Endometrium (tissue), 2 donors: ENCODE results near the gene ZFX.
"Not testable (repeated sequence)": the region's sequence is repeated elsewhere in the genome, so short reads cannot be mapped to it uniquely, and the experiment has no call there.

Source experiments
- FAIRE-seq: peaks from 2 replicates; lab custom pipeline; 2012; peaks lifted over from hg19 to GRCh38; lab: Jason Lieb, UNC
- donor health status: control.
- donor health status: control.

The ZFX gene

GRCh38 chrX:24149351-24150050 is at the start of gene ZFX:
Gene ZFX (plus strand): TSS chrX:24149729. CDS start chrX:24172743, 23,014 bp downstream.
- no peak for FAIRE-seq

DNA sequence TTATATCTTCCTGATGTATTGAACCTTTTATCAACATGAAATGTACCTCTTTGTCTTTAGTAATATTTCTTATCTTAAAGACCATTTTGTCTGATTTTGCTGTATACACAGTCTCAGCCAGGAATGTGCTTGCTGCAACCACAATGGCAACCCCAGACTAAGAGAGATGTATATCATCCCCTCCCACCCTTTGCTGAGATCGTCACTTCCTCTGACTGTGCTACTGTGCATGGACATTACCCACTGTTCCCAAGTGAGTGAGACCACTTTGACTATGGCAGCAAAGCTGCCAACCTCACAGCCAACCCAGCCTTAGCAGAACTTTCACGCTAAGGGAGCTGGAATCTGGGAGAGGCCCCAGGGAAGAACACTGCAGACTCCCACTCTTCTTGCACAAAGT is 48.8 kb upstream of the ZFX start:
- FAIRE-seq: no peak

DNA sequence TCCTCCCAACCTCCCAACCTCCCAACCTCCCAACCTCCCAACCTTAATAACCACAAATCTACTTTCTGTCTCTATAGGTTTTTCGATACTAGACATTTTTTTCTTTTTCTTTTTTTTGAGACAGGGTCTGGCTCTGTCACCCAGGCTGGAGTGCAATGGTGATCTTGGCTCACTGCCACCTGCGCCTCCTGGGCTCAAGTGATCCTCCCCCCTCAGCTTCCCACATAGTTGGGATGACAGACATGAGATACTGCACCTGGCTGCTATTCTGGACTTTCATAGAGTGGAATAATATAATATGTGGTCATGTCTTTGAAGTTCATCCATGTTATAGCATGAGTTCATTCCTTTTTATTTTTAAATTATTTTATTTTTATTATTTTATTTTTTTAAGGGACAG is 39.5 kb upstream of the ZFX start:
- FAIRE-seq: no peak

- no peak for FAIRE-seq
Observed at GRCh38 chrX:24113181-24113580, 36.3 kb upstream of the ZFX start.

- no peak for FAIRE-seq
Observed at GRCh38 chrX:24117258-24117657, 32.3 kb upstream of the ZFX start.

DNA sequence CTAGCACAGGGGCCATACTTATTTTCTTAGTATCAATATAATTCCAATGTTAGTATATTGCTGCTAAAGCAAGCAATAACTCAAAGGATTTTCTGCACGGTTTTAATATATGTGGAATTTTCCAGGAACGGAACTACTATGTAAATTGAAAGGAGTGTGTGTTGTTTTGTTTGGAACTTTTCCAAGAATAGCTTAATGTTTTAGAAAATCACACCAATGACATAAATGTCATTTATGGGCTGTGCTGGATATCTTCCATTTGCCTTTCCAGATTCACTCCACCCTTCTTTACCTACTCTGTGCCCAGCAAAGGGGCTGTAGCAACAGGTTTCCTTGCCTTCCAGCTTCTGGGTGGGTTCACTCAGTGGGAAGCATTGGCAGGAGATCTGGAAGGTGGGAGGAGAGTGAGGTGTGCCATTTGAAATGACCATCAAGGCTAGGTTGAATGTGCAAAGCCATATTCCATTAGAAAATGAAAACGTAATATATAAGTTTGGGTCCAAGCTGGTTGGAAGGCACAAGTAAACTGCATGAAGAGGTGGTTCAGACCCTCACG is 25.2 kb upstream of the ZFX start:
- FAIRE-seq: no peak

DNA sequence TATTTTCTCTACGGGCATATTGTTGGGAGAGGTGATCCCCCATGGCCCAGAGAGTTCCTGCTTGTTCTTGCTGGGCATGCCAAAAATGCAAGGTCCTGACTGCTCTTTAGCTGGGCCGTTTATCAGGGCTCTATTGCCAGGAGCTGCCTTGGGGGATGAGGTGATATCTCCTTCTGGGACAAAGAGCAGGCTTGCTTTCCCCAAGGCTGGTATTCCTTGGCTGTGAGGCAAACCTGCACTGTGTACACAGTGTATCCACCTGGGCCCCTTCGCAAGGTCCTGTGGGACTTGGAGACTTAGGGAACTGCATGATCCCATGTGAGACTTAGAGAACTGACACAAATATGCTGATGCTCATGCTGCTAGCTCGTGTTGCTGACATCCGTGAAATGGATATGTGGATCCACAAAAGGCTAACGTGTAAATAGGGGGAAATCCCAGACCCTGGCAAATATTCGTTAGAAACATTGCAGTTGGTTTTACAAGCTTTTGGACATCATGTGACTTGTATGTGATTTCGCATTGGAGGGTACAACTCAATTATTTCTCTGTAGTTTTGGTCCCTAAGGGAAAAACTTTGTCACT is 24.4 kb upstream of the ZFX start:
- FAIRE-seq: no peak

GRCh38 chrX:24131476-24131875 is 18.1 kb upstream of the ZFX start:
- FAIRE-seq: no peak

DNA sequence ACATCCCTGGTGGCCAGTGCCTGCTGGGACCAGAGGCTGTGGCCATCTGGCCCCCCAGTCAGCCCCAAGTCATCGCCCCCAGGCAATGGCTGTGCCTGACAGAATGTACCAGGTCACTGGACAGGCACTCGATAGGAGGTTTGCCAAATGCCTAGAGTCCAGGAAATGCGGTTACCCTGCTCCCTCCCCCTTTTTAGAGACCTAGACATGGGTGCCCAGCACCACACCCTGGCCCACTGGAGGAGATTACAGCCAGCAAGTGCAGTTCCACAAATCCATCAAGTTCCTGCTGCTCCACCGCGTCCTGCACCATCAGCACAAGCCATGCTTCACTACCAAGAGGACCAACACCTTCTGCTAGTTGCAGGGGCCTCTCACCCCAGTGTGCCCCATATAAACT is 16.2 kb upstream of the ZFX start:
- FAIRE-seq: no peak

DNA sequence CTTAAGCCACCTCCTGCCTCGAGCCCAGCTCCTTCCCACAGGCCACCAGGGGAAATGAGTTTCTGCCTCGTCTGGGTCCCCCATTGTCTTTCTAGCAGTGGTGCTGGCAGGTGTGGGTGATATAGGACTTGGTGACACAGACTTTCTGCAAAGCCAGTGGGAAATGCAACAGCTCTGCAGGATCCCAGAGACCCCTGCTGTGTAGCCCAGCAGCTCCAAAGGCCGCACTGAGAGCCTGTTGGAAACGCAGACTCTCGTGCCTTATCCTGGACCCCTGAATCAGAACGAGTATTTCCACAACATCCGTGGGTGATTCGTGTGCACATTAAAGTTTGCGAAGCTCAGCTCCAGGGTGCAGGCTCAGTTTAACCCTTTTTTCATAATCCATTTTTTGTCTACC is 13.8 kb upstream of the ZFX start:
- not testable (repeated sequence) for FAIRE-seq

- FAIRE-seq: no peak
Observed at GRCh38 chrX:24137192-24137591, 12.3 kb upstream of the ZFX start.

- not testable (repeated sequence) for FAIRE-seq
Observed at GRCh38 chrX:24143982-24144381, 5.5 kb upstream of the ZFX start.

- no peak for FAIRE-seq
Observed at GRCh38 chrX:24144528-24144927, 5.0 kb upstream of the ZFX start.

DNA sequence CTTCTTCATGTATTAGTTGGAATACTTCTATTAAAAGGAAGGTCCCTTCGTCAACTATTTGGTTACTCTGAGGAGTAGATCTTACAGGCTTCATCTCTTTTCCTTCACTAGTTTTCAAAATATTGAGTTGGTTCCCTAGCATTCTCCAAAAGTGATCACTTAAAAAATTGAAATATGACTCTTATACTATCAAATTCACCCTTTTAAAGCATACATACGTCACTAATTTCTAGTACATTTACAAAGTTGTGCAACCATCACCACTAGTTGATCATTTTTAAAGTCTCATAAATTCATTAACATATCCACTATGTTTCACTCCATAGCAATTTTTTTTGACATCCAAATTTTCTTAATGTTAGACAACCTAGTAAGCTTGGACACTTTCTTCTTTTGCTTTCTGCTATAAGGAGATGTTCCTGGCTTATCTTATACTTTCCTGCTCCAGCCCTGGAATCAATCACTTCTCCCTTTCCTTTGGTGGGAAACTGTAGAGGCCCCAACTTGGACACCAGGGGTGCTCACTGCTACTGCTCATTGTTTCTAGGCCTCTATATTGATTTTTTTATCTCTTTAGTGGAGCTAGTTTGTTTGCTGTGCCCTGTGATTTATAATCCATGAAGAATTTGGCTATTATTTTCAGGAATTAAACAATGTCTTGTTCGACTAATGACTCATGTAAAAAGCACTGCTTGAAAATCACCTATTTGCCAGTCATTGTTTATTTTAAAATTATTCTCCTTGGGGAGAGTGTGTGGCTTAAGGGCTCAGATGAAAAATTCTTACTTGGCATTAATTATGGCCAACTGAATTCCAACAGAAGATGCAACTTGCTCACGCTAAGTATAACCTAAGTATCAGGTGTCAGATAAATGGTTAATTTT is 4.0 kb upstream of the ZFX start:
- FAIRE-seq: no peak

DNA sequence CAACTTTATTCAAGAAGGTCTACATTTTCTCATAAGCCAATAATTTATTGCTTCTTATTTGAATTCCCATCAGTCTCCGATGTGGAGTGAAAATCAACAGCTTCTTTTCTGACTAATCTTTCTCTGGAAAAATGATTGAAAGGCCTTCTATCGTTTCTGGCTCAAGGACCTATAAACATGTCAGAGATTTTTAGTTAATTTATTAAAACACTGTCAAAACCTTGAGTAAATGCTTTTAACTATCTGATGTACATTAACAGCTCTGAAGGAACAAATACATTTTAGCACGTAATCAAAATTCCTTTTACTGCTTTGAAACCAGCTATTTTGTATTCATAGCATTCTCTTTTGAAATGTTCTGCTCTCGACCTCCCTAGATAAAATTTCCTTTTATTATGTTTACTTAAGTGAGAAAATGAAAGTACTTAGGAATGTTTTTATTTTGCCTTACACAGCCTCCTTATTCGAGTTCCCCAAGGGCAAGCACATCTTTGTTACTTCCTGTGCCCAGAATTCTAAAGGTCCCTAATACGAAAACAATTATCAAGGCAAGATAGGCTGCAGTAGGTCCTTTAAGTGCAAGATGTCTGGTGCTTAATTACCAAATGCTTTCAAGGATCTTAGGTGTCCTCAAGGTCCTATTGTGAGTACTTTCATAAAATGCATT is 3.1 kb upstream of the ZFX start:
- FAIRE-seq: peak; percentile 96

DNA sequence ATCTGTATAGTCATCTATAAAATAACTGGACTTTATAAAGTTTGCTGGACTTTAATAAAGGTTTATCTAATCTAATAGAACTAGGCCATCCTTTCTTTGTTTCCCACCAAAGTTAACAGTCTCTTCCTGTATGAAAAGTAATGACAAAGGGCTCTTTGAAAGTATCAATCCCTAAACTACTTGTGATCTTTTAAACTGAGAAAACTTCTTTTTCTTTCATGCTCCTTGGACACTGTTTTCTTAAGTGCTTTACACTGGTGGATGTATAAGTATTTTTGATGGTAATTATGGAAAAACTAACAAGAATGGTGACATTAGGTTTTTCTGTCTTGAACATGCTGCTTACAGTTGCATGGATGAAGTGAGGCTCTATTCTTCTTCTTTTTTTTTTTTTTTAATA is 2.4 kb upstream of the ZFX start:
- FAIRE-seq: no peak

- FAIRE-seq: no peak
Observed at GRCh38 chrX:24148121-24148520, 1.4 kb upstream of the ZFX start.

- peak; percentile 29 for FAIRE-seq
Observed at GRCh38 chrX:24148535-24149350, 786 bp upstream of the ZFX start.

DNA sequence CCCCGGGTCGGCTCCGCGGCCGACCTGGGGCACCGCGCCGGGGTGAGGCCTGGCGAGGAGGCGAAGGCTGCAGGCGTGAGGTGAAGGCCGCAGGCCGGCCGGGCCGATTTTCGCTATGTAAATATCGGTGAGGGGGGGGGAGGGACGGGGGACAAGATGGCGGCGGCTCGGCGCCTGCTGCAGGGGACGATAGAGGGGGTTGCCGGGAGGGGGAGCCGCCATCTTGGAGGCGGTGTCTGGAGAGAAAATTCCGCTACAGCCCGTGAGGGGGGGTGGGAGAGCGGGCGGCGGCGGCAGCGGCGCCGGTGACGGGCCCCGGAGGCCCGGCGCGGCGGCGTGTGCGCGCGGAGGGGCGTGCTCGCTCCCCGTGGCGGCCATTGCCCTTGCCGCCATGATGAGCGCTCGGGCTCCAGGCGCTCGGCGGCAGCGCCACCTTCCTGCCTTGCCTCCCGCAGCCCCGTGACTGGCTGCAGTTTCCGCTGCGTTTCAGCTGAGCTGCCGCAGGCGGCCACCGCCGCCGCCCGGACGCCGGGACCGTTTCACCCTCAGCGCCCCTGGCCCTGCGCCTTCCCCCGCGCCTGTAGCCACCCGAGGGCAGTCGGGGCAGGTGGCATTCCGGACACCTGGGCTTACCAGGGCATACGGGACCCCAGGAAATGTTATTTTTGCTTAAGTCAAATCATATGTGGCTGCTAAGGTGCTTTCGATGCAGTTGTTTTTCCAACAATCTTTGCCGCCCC is 692 bp downstream of the ZFX start:
- no peak for FAIRE-seq

DNA sequence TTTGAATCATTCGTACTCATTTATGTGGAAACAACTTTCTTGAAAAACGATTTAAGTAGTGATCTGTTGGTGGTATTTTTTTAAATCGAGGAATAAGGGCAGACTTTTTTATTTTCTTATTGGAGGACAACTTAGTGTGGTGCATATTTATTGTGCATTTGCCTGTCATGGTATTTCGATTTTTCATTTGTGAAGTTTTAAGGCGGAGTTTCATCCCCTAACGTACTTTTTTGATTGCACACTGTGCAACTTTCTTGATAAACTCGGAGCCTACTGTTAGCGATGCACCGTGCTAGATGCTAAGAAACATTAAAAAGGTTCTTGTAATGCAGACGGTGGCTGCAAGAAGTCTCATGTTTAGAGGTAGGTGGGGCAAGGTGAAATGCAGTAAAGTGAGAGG is 1.4 kb downstream of the ZFX start:
- FAIRE-seq: peak; percentile 12

DNA sequence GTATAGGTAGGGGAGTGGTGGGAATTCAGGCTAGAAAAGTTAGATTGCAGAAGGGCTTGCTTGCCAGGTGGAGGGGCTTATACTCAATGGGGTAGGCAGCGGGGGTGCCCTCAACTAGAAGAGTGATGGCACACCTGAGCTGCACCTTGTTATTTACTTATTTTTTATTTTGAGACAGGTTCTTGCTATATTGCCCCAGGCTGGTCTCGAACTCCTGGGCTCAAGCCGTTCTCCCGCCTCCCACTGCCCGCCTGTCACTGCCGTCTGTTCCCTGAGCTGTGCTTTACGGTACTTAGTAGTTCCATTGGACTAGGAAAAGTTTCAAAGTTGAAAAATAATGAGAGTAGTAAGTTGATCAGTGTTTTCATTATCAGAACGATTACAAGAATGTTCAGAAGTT is 2.0 kb downstream of the ZFX start:
- no peak for FAIRE-seq
